GM12878 (cell line): Measurements from ENCODE around the gene CFI.

Source experiments
- MTA2 ChIP-seq: fragments of 450-650 bp; IDR thresholded peaks from 2 replicates; pipeline ENCODE4 v1.6.1; 2016; ENCODE audit warnings: low read depth, mild to moderate bottlenecking, moderate library complexity
- POLR2A ChIP-seq: IDR thresholded peaks from 2 replicates; pipeline ENCODE4 v1.6.1; 2011; ENCODE audit warnings: low read depth, mild to moderate bottlenecking, low read length
- RAD21 ChIP-seq: IDR thresholded peaks from 2 replicates; pipeline ENCODE4 v1.6.1; 2011; ENCODE audit warnings: mild to moderate bottlenecking, low read depth, low read length, moderate library complexity; ENCODE audit not compliant: insufficient read depth
- SMC3 ChIP-seq: IDR thresholded peaks from 2 replicates; pipeline ENCODE4 v1.6.1; 2011; ENCODE audit warnings: low read length, improper control_type of control experiment, borderline replicate concordance
- TF ChIP-seq, protein P1 (sequence below), 3 experiments: IDR thresholded peaks in 2 of 3; conservative IDR thresholded peaks in 1 of 3; 2 replicates each; pipeline ENCODE4 v1.5.1; 2011; ENCODE audit warnings: low read depth in 3 of 3, low read length in 3 of 3, mild to moderate bottlenecking in 3 of 3, control low read depth in 2 of 3, moderate library complexity in 2 of 3, inconsistent platforms in 1 of 3, mixed read lengths in 1 of 3; ENCODE audit not compliant: control insufficient read depth in 2 of 3, insufficient read depth in 1 of 3; ENCODE audit errors: extremely low read depth in 1 of 3

- TF ChIP-seq, protein P1, sequence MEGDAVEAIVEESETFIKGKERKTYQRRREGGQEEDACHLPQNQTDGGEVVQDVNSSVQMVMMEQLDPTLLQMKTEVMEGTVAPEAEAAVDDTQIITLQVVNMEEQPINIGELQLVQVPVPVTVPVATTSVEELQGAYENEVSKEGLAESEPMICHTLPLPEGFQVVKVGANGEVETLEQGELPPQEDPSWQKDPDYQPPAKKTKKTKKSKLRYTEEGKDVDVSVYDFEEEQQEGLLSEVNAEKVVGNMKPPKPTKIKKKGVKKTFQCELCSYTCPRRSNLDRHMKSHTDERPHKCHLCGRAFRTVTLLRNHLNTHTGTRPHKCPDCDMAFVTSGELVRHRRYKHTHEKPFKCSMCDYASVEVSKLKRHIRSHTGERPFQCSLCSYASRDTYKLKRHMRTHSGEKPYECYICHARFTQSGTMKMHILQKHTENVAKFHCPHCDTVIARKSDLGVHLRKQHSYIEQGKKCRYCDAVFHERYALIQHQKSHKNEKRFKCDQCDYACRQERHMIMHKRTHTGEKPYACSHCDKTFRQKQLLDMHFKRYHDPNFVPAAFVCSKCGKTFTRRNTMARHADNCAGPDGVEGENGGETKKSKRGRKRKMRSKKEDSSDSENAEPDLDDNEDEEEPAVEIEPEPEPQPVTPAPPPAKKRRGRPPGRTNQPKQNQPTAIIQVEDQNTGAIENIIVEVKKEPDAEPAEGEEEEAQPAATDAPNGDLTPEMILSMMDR (IDR thresholded peaks at IDR 0.05 in 2 of 3, conservative IDR thresholded peaks at IDR 0.05 in 1 of 3; ENCODE audit: control insufficient read depth in 2 of 3, extremely low read depth in 1 of 3, insufficient read depth in 1 of 3, low read depth in 3 of 3, low read length in 3 of 3), result no peak
- TF ChIP-seq RAD21 (no peak), MTA2 (no peak), POLR2A (no peak), SMC3 (no peak)
Measured at GRCh38 chr4:109752525-109752924, 49.3 kb downstream of the CFI start.
